GM12878 (cell line): ENCODE measurements around the gene COL4A2.

ENCODE experiments used
- HDAC2 ChIP-seq: fragments of 200-600 bp; sonication (generic); IDR thresholded peaks from 2 replicates; pipeline ENCODE4 v1.6.1; 2017
- TF ChIP-seq, protein P1 (sequence below): IDR thresholded peaks from 2 replicates; pipeline ENCODE4 v1.6.1; 2012; ENCODE audit warnings: low read depth, low read length, improper control_type of control experiment
- TF ChIP-seq, protein P2 (sequence below): IDR thresholded peaks from 2 replicates; pipeline ENCODE4 v1.6.1; 2012; ENCODE audit warnings: mild to moderate bottlenecking, low read depth, low read length
- TF ChIP-seq, protein P3 (sequence below): IDR thresholded peaks from 2 replicates; pipeline ENCODE4 v1.6.1; 2012; ENCODE audit warnings: low read depth, low read length, improper control_type of control experiment

DNA sequence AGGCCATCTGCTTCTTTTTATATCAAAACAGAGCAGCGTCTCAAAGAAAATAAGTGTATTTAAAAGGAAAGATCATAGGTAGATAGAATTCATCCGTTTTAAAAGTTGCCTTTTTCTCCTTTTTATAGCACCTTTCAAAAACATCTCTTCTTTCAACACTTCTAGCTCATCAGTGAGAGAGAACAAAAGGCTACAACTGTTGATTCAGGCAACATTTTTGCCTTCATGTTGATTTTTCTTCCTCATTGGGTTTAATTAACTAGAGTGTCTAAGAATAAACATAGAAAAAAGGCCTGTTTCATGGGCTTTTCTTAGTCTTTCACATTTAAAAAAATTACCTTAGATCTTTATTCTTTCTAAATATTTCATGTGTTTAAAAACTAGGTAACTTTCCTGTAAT, 13.6 kb downstream of the COL4A2 start:
- TF ChIP-seq, protein P1, sequence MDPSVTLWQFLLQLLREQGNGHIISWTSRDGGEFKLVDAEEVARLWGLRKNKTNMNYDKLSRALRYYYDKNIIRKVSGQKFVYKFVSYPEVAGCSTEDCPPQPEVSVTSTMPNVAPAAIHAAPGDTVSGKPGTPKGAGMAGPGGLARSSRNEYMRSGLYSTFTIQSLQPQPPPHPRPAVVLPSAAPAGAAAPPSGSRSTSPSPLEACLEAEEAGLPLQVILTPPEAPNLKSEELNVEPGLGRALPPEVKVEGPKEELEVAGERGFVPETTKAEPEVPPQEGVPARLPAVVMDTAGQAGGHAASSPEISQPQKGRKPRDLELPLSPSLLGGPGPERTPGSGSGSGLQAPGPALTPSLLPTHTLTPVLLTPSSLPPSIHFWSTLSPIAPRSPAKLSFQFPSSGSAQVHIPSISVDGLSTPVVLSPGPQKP, result no peak
- TF ChIP-seq, protein P2, sequence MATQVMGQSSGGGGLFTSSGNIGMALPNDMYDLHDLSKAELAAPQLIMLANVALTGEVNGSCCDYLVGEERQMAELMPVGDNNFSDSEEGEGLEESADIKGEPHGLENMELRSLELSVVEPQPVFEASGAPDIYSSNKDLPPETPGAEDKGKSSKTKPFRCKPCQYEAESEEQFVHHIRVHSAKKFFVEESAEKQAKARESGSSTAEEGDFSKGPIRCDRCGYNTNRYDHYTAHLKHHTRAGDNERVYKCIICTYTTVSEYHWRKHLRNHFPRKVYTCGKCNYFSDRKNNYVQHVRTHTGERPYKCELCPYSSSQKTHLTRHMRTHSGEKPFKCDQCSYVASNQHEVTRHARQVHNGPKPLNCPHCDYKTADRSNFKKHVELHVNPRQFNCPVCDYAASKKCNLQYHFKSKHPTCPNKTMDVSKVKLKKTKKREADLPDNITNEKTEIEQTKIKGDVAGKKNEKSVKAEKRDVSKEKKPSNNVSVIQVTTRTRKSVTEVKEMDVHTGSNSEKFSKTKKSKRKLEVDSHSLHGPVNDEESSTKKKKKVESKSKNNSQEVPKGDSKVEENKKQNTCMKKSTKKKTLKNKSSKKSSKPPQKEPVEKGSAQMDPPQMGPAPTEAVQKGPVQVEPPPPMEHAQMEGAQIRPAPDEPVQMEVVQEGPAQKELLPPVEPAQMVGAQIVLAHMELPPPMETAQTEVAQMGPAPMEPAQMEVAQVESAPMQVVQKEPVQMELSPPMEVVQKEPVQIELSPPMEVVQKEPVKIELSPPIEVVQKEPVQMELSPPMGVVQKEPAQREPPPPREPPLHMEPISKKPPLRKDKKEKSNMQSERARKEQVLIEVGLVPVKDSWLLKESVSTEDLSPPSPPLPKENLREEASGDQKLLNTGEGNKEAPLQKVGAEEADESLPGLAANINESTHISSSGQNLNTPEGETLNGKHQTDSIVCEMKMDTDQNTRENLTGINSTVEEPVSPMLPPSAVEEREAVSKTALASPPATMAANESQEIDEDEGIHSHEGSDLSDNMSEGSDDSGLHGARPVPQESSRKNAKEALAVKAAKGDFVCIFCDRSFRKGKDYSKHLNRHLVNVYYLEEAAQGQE, result no peak
- no peak for TF ChIP-seq HDAC2
- TF ChIP-seq, protein P3, sequence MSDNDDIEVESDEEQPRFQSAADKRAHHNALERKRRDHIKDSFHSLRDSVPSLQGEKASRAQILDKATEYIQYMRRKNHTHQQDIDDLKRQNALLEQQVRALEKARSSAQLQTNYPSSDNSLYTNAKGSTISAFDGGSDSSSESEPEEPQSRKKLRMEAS, result no peak
